Kidney (tissue), 14 donors: ENCODE data around the gene KL. TPM values are rescaled to one million over a fixed set of nuclear protein-coding genes. Genes with fewer than 3 reads are reported as not detected.

Experiments used
- DNase-seq, 5 donors: peaks; one replicate each; pipeline ENCODE4 v3.0.0-alpha.2; 2013 to 2020
- FAIRE-seq: peaks from 2 replicates; lab custom pipeline; 2012; peaks lifted over from hg19 to GRCh38; lab: Jason Lieb, UNC
- H3K27ac ChIP-seq, 2 donors: one replicate each; pipeline ENCODE4 v1.7.0; 2013; ENCODE audit warnings: low read depth in 2 of 2, low read length in 2 of 2, inconsistent platforms in 1 of 2
- H3K27me3 ChIP-seq: one replicate; pipeline ENCODE4 v1.7.1; 2013; ENCODE audit warnings: low read length, inconsistent platforms; ENCODE audit not compliant: control insufficient read depth, insufficient read depth
- H3K36me3 ChIP-seq, 3 donors: one replicate each; pipeline versions ENCODE4 v1.7.0 to v1.7.1; 2013; ENCODE audit warnings: low read length in 3 of 3, control low read depth in 1 of 3, inconsistent platforms in 1 of 3; ENCODE audit not compliant: insufficient read depth in 3 of 3, control insufficient read depth in 2 of 3
- H3K4me1 ChIP-seq, 3 donors: one replicate each; pipeline versions ENCODE4 v1.7.0 to v1.7.1; 2013; ENCODE audit warnings: low read length in 3 of 3, inconsistent platforms in 1 of 3, low read depth in 1 of 3; ENCODE audit not compliant: control insufficient read depth in 2 of 3, insufficient read depth in 2 of 3
- H3K4me3 ChIP-seq, 3 donors: one replicate each; pipeline versions ENCODE4 v1.7.0 to v1.8.1; 2013; ENCODE audit warnings: low read length in 3 of 3, control low read depth in 1 of 3, inconsistent platforms in 1 of 3
- H3K9ac ChIP-seq, 3 donors: one replicate each; pipeline versions ENCODE4 v1.7.0 to v1.7.1; 2013; ENCODE audit warnings: low read length in 3 of 3, control low read depth in 1 of 3, inconsistent platforms in 1 of 3
- H3K9me3 ChIP-seq, 3 donors: one replicate each; pipeline versions ENCODE4 v1.7.0 to v1.7.1; 2013; ENCODE audit warnings: low read length in 3 of 3, control low read depth in 1 of 3, inconsistent platforms in 1 of 3; ENCODE audit not compliant: control insufficient read depth in 2 of 3, insufficient read depth in 1 of 3
- CTCF ChIP-seq: IDR thresholded peaks from 3 replicates; pipeline ENCODE4 v1.5.1; 2012; ENCODE audit warnings: mild to moderate bottlenecking, moderate library complexity, borderline replicate concordance; ENCODE audit not compliant: insufficient read depth; ENCODE audit errors: extremely low read depth
- intact Hi-C: fragments of 100-400 bp; cut with DNase I; formaldehyde crosslinking; loops from one replicate; pipeline ENCODE4 v1.11.1; 2022
- polyA plus RNA-seq: library from polyadenylated mRNA; stranded (reverse); fragments of 350-450 nt; fragmentation: Illumina TruSeq; extraction: RNeasy Lipid Tissue Mini Kit (QIAGEN cat#74804); gene quantifications from one replicate; pipeline ENCODE4 v1.2.3, GENCODE V29; 2014; ENCODE audit warnings: low read depth, low replicate concordance; ENCODE audit not compliant: insufficient read depth
- total RNA-seq: library from RNA; stranded (reverse); fragmentation: NEBNext Ultra II Directional; extraction: Animal tissue kit (Norgen Biotek cat#: 25700); gene quantifications from one replicate; pipeline ENCODE4 v1.2.1, GENCODE V29; 2021
- donor health status: control.
- donor health status: control.
- donor health status: control.
- donor health status: control.
- donor health status: control.
- donor health status: DM: yes; HTN: yes; CAD: no.
- donor health status: Normal renal cell carcinoma (clear cell type).

KL gene
- total and polyA plus RNA-seq, 2 donors from 2014 or later: 12.5 to 47.4 TPM

- intact Hi-C loops: no loop called here
- DNase-seq (no peak), FAIRE-seq (no peak)
- no peak overlapping the region for H3K4me3 ChIP-seq
- no peaks in the 10 kb centered on the region for H3K36me3 ChIP-seq
- peaks cover 0 to 12% (median 8%) of the 10 kb centered on the region in 3 donors for H3K4me1 ChIP-seq
- H3K9me3 ChIP-seq: no peaks in the 10 kb centered on the region
- no peak overlapping the region for H3K9ac ChIP-seq
- H3K27me3 ChIP-seq: no peaks in the 10 kb centered on the region
- no peak for TF ChIP-seq CTCF
- H3K27ac ChIP-seq: no peak overlapping the region
These were observed 71.6 kb downstream of the KL start for GRCh38 chr13:33087790-33088189.

DNA sequence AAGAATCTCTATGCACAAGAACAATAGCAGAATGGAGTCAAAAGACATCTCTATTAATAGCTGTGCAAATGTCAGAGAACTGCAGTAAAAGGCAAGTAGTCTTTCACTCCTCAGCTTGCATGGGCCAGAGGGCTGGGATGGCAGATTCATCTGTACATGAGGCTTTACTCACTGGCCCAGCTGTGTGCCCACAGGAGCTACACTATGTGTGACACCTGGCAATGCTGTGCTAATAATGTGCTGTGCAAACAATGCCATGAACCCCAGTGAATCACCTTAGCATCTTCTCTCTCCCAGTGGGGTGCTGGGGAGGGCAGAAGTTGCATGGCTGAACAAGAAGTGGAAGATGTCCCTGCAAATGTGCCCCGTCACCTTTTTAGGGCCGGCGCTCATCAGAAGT, 73.1 kb downstream of the KL start:
- TF ChIP-seq CTCF: no peak
- no peak overlapping the region for H3K9ac ChIP-seq
- no peak overlapping the region for H3K4me3 ChIP-seq
- peaks cover 0 to 12% (median 12%) of the 10 kb centered on the region in 3 donors for H3K4me1 ChIP-seq
- DNase-seq (no peak), FAIRE-seq (no peak)
- H3K9me3 ChIP-seq: no peaks in the 10 kb centered on the region
- intact Hi-C loops: no loop called here
- H3K27me3 ChIP-seq: no peaks in the 10 kb centered on the region
- no peak overlapping the region for H3K27ac ChIP-seq
- H3K36me3 ChIP-seq: no peaks in the 10 kb centered on the region

DNA sequence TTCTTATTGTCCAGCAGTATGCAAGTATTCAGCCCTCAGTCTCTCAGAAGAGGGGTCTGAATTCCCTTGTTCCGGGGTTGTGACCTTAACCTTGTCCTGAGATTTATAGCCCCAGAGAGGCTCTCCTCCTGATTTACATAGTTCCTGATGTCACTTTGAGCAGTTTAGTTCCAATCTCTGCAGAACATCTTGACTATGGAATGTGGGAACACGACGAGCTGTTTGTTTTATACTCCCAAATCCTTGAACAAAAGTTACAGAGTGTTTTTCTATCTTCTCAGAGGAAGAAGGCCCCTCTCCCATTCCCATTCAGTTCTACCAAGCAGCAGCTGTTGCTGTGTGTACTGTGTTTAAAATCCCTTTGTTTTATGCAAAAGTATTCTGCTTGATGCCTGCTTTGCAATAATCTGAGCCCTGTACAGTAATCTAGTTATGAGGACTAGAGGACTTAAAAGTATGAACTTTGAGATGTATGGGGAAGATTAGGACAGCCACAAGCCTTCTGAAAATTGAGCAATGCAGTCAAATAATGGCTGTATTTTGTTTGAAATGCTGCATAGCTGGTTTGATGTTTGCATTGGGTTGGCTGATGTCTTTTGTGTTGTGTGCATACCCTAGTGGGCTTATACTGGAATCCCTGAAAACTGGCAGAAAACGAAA, 74.7 kb downstream of the KL start:
- no peak overlapping the region for H3K4me3 ChIP-seq
- DNase-seq: peak in 3 of 5 donors; percentile 32 to 78 (median 58)
- H3K4me1 ChIP-seq: peaks cover 0 to 12% (median 12%) of the 10 kb centered on the region in 3 donors
- no peaks in the 10 kb centered on the region for H3K27me3 ChIP-seq
- no peak overlapping the region for H3K9ac ChIP-seq
- intact Hi-C loops: no loop called here
- no peaks in the 10 kb centered on the region for H3K36me3 ChIP-seq
- no peak for TF ChIP-seq CTCF
- no peaks in the 10 kb centered on the region for H3K9me3 ChIP-seq
- no peak for FAIRE-seq
- H3K27ac ChIP-seq: peak overlapping the region in 1 of 2 donors; percentile 63
